Body of pancreas (tissue), 4 donors: Measurements from ENCODE around the gene SLC17A9.

Experiments used
- CTCF ChIP-seq, 7 experiments: fragments of 450-650 bp in 4 of 7; fragments of 200-600 bp in 3 of 7; sonication (generic) in 3 of 7; IDR thresholded peaks; one replicate each; pipeline ENCODE4 v1.5.1; 2016 to 2019; ENCODE audit warnings: antibody characterized with exemption in 7 of 7
- POLR2A ChIP-seq, 3 donors: fragments of 450-650 bp; IDR thresholded peaks; one replicate each; pipeline ENCODE4 v1.6.1; 2016; ENCODE audit warnings: antibody characterized with exemption in 3 of 3, mild to moderate bottlenecking in 2 of 3

GRCh38 chr20:63016514-63017075 lies 64.1 kb downstream of the SLC17A9 start:
- no peak for TF ChIP-seq CTCF (IDR thresholded peaks at IDR 0.05)
- TF ChIP-seq POLR2A (IDR thresholded peaks at IDR 0.05): no peak
